Measurements from ENCODE around the gene GPR17. TPM values are rescaled to one million over a fixed set of nuclear protein-coding genes. Genes with fewer than 3 reads are reported as not detected.
A peak's percentile ranks its signal among the peaks of the same experiment; 100 is the strongest.

Gene GPR17
- total and polyA plus RNA-seq, 2 donors (not counting 1 experiment from before 2014, with no cell fraction given): not detected

- Histone ChIP-seq H3K27ac (ENCODE audit: insufficient read depth, low read length) (no peak overlapping the region), H3K27me3 (ENCODE audit: control insufficient read depth, insufficient read depth, low read length) (peaks cover 25% of the 10 kb centered on the region), H2AFZ (ENCODE audit: low read length) (no peak overlapping the region), H3K9me3 (ENCODE audit: control insufficient read depth, insufficient read depth, low read depth, low read length) (no peaks in the 10 kb centered on the region), H3K4me3 (replicated peaks in 1 of 4; ENCODE audit: control extremely low read depth in 1 of 4, insufficient read depth in 1 of 4, low read depth in 3 of 4, low read length in 4 of 4) (no peak overlapping the region), H3K79me2 (ENCODE audit: control insufficient read depth, insufficient read depth, low read length) (no peaks in the 10 kb centered on the region), H3K4me1 (ENCODE audit: control insufficient read depth, extremely low read depth, insufficient read depth, low read length) (peaks cover 3% of the 10 kb centered on the region), H3K9ac (ENCODE audit: insufficient read depth, low read length) (no peak overlapping the region), H3K4me2 (ENCODE audit: extremely low read depth, insufficient read depth, low read length) (no peak overlapping the region), H3K36me3 (ENCODE audit: control insufficient read depth, insufficient read depth, low read length) (no peaks in the 10 kb centered on the region), H4K20me1 (ENCODE audit: control insufficient read depth, extremely low read depth, insufficient read depth, low read length) (no peaks in the 10 kb centered on the region)
- TF ChIP-seq CTCF (conservative IDR thresholded peaks at IDR 0.05 in 1 of 2, IDR thresholded peaks at IDR 0.05 in 1 of 2; ENCODE audit: low read depth in 1 of 2, low read length in 2 of 2) (no peak), EZH2 (IDR thresholded peaks at IDR 0.05; ENCODE audit: low read length, missing control alignments) (no peak)
- peak in 1 of 2 donors; percentile 54 for DNase-seq (ENCODE audit: low read depth in 2 of 2)
Measured at GRCh38 chr2:127661072-127661649, 15.2 kb downstream of the GPR17 start.

- H3K27ac ChIP-seq (ENCODE audit: insufficient read depth, low read length): no peak overlapping the region
- no peak overlapping the region for H2AFZ ChIP-seq (ENCODE audit: low read length)
- H3K79me2 ChIP-seq (ENCODE audit: control insufficient read depth, insufficient read depth, low read length): no peaks in the 10 kb centered on the region
- TF ChIP-seq CTCF (conservative IDR thresholded peaks at IDR 0.05 in 1 of 2, IDR thresholded peaks at IDR 0.05 in 1 of 2; ENCODE audit: low read depth in 1 of 2, low read length in 2 of 2): peak in 1 of 2 donors; percentile 5
- no peak for TF ChIP-seq EZH2 (IDR thresholded peaks at IDR 0.05; ENCODE audit: low read length, missing control alignments)
- no peak overlapping the region for H3K4me3 ChIP-seq (replicated peaks in 1 of 4; ENCODE audit: control extremely low read depth in 1 of 4, insufficient read depth in 1 of 4, low read depth in 3 of 4, low read length in 4 of 4)
- H3K4me2 ChIP-seq (ENCODE audit: extremely low read depth, insufficient read depth, low read length): no peak overlapping the region
- no peak overlapping the region for H3K9ac ChIP-seq (ENCODE audit: insufficient read depth, low read length)
- peaks cover 31% of the 10 kb centered on the region for H3K27me3 ChIP-seq (ENCODE audit: control insufficient read depth, insufficient read depth, low read length)
- peak in 1 of 2 donors; percentile 24 for DNase-seq (ENCODE audit: low read depth in 2 of 2)
- no peaks in the 10 kb centered on the region for H4K20me1 ChIP-seq (ENCODE audit: control insufficient read depth, extremely low read depth, insufficient read depth, low read length)
- H3K36me3 ChIP-seq (ENCODE audit: control insufficient read depth, insufficient read depth, low read length): no peaks in the 10 kb centered on the region
- peaks cover 3% of the 10 kb centered on the region for H3K4me1 ChIP-seq (ENCODE audit: control insufficient read depth, extremely low read depth, insufficient read depth, low read length)
- H3K9me3 ChIP-seq (ENCODE audit: control insufficient read depth, insufficient read depth, low read depth, low read length): no peaks in the 10 kb centered on the region
Measured at GRCh38 chr2:127661949-127662510, 16.1 kb downstream of the GPR17 start.

- no peak for TF ChIP-seq CTCF (conservative IDR thresholded peaks at IDR 0.05 in 1 of 2, IDR thresholded peaks at IDR 0.05 in 1 of 2; ENCODE audit: low read depth in 1 of 2, low read length in 2 of 2)
- no peak for TF ChIP-seq EZH2 (IDR thresholded peaks at IDR 0.05; ENCODE audit: low read length, missing control alignments)
- H3K9me3 ChIP-seq (ENCODE audit: control insufficient read depth, insufficient read depth, low read depth, low read length): no peaks in the 10 kb centered on the region
- H3K27ac ChIP-seq (ENCODE audit: insufficient read depth, low read length): no peak overlapping the region
- H3K27me3 ChIP-seq (ENCODE audit: control insufficient read depth, insufficient read depth, low read length): peaks cover 31% of the 10 kb centered on the region
- H2AFZ ChIP-seq (ENCODE audit: low read length): no peak overlapping the region
- peaks cover 3% of the 10 kb centered on the region for H3K4me1 ChIP-seq (ENCODE audit: control insufficient read depth, extremely low read depth, insufficient read depth, low read length)
- H3K4me2 ChIP-seq (ENCODE audit: extremely low read depth, insufficient read depth, low read length): no peak overlapping the region
- no peaks in the 10 kb centered on the region for H3K79me2 ChIP-seq (ENCODE audit: control insufficient read depth, insufficient read depth, low read length)
- no peaks in the 10 kb centered on the region for H4K20me1 ChIP-seq (ENCODE audit: control insufficient read depth, extremely low read depth, insufficient read depth, low read length)
- H3K9ac ChIP-seq (ENCODE audit: insufficient read depth, low read length): no peak overlapping the region
- no peaks in the 10 kb centered on the region for H3K36me3 ChIP-seq (ENCODE audit: control insufficient read depth, insufficient read depth, low read length)
- no peak for DNase-seq (ENCODE audit: low read depth in 2 of 2)
- H3K4me3 ChIP-seq (replicated peaks in 1 of 4; ENCODE audit: control extremely low read depth in 1 of 4, insufficient read depth in 1 of 4, low read depth in 3 of 4, low read length in 4 of 4): no peak overlapping the region
Measured at GRCh38 chr2:127662937-127663565, 17.1 kb downstream of the GPR17 start.
